KMS-11 (cell line): ENCODE data around the gene TRIM3.

ENCODE experiments used
- H2AFZ ChIP-seq: fragments of 200-600 bp; sonication (generic); 2 replicates; pipeline ENCODE4 v1.6.1; 2016; ENCODE audit warnings: antibody characterized with exemption, mixed run types, low read depth
- H3K27ac ChIP-seq: fragments of 200-600 bp; sonication (generic); 2 replicates; pipeline ENCODE4 v1.6.1; 2016; ENCODE audit warnings: mild to moderate bottlenecking, mixed run types
- H3K27me3 ChIP-seq: fragments of 200-600 bp; sonication (generic); 2 replicates; pipeline ENCODE4 v1.6.1; 2017; ENCODE audit warnings: mild to moderate bottlenecking, low read depth, mixed run types, moderate library complexity; ENCODE audit not compliant: insufficient read depth
- H3K36me3 ChIP-seq: fragments of 200-600 bp; sonication (generic); 2 replicates; pipeline ENCODE4 v1.6.1; 2017; ENCODE audit warnings: mild to moderate bottlenecking, mixed run types; ENCODE audit not compliant: insufficient read depth
- H3K4me1 ChIP-seq: fragments of 200-600 bp; sonication (generic); 2 replicates; pipeline ENCODE4 v1.6.1; 2016; ENCODE audit warnings: mild to moderate bottlenecking, low read depth, mixed run types; ENCODE audit not compliant: poor library complexity, severe bottlenecking
- H3K4me2 ChIP-seq: fragments of 200-600 bp; sonication (generic); 2 replicates; pipeline ENCODE4 v1.7.0; 2016; ENCODE audit warnings: mild to moderate bottlenecking, mixed run types
- H3K4me3 ChIP-seq: fragments of 200-600 bp; sonication (generic); IDR thresholded peaks from 2 replicates; pipeline ENCODE4 v1.6.1; 2017; ENCODE audit warnings: low read depth, low read length, mixed read lengths; ENCODE audit not compliant: insufficient read depth
- H3K79me2 ChIP-seq: fragments of 200-600 bp; sonication (generic); 2 replicates; pipeline ENCODE4 v1.6.1; 2016; ENCODE audit warnings: low read depth, mixed run types; ENCODE audit not compliant: insufficient read depth
- H3K9ac ChIP-seq: fragments of 200-600 bp; sonication (generic); 2 replicates; pipeline ENCODE4 v1.6.1; 2016; ENCODE audit warnings: mild to moderate bottlenecking, mixed run types
- H4K20me1 ChIP-seq: fragments of 200-600 bp; sonication (generic); 2 replicates; pipeline ENCODE4 v1.6.1; 2016; ENCODE audit warnings: mild to moderate bottlenecking, mixed run types; ENCODE audit not compliant: insufficient read depth
- CTCF ChIP-seq: fragments of 200-600 bp; sonication (generic); conservative IDR thresholded peaks from 2 replicates; pipeline ENCODE4 v1.6.1; 2017; ENCODE audit warnings: low read depth, mild to moderate bottlenecking, antibody characterized with exemption, low read length, moderate library complexity, mixed read lengths

The TRIM3 gene

GRCh38 chr11:6483015-6483414, 9.3 kb upstream of the TRIM3 start:
- Histone ChIP-seq H3K27ac (no peak overlapping the region), H3K4me2 (no peak overlapping the region), H4K20me1 (no peaks in the 10 kb centered on the region; the same call in 1 of the 2 replicates), H3K4me3 (no peak overlapping the region), H3K9ac (no peak overlapping the region), H3K36me3 (0 out of 2 replicates have a peak, but pooled peaks cover 5% of the 10 kb centered on the region), H2AFZ (no peak overlapping the region), H3K4me1 (peaks cover 20% of the 10 kb centered on the region), H3K27me3 (no peaks in the 10 kb centered on the region), H3K79me2 (peaks cover 33% of the 10 kb centered on the region)
- TF ChIP-seq CTCF: no peak

DNA sequence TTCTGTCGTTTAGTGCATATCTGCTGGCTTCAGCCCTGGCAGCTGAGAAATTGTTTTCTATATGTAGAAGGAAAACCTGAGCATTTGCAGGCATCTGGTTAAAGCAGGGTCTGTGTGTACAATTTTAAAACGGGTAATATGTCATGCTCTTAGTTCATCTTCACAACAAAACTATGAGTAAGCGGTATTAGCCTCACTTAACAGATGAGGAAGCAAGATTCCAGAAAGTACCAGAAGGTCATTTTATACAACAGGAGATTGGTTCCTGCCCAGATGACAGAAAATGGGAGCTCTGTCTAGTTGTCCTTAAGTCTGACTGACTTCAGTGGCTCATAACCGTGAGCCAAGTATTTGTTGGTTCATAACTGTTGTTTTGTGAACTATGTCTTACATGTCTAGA, 8.7 kb upstream of the TRIM3 start:
- Histone ChIP-seq H3K4me1 (peaks cover 20% of the 10 kb centered on the region), H4K20me1 (no peaks in the 10 kb centered on the region; the same call in 1 of the 2 replicates), H3K27me3 (no peaks in the 10 kb centered on the region), H3K4me2 (peak overlapping the region; percentile 95), H2AFZ (no peak overlapping the region), H3K4me3 (peak overlapping the region; percentile 40), H3K36me3 (0 out of 2 replicates have a peak, but pooled peaks cover 5% of the 10 kb centered on the region), H3K79me2 (peaks cover 33% of the 10 kb centered on the region), H3K9ac (peak overlapping the region; percentile 87; the same call in 1 of the 2 replicates), H3K27ac (no peak overlapping the region)
- TF ChIP-seq CTCF: no peak

- peak overlapping the region; percentile 87 for H3K9ac ChIP-seq
- H3K4me1 ChIP-seq: peaks cover 20% of the 10 kb centered on the region
- peak overlapping the region; percentile 95 for H3K4me2 ChIP-seq
- H4K20me1 ChIP-seq: no peaks in the 10 kb centered on the region; the same call in 1 of the 2 replicates
- H3K27me3 ChIP-seq: no peaks in the 10 kb centered on the region
- H3K79me2 ChIP-seq: peaks cover 33% of the 10 kb centered on the region
- H3K36me3 ChIP-seq: 0 out of 2 replicates have a peak, but pooled peaks cover 5% of the 10 kb centered on the region
- no peak for TF ChIP-seq CTCF
- H2AFZ ChIP-seq: peak overlapping the region; percentile 55; the same call in 1 of the 2 replicates
- H3K27ac ChIP-seq: peak overlapping the region; percentile 69
- H3K4me3 ChIP-seq: peak overlapping the region; percentile 40
Measured at GRCh38 chr11:6481924-6482275, 8.2 kb upstream of the TRIM3 start.

DNA sequence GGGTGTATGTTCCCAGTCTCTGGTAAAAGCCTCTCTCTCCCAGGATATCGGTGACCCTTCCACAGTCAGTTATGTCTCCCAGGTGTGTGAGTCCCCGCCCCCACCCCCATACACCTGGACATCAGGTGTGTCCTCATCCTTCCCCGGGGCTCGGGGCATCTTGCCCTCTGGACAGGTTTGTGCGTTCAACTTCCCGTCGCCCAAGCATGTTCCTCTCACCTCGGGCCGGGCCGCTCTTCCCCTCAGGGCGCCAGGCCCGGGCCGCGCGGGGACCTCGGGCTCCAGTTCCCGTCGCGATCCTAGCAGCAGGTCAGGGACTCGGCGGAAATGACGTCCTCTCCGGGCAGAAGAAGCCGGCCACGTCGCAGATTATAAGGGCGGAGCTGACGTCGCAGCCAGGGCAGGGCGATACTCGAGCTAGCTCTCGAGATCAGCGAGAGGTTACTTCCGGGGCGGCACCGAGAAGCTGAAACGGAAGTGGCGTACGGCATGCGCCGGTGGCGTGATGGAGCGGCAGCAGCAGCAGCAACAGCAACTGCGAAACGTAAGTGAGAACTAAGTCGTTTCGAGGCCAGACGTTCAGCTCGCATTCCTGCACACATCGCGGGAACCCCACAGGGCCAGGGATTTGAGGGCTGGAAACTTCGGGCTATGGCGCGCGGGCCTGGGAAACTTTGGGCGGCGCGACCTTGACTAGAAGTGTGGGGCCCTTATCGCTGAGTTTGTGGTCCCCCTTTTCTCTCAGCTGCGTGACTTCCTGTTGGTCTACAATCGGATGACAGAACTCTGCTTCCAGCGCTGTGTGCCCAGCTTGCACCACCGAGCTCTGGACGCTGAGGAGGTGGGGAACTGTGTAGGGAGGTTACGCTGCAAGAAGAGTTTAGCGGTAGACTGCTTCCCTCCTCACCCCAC, 7.5 kb upstream of the TRIM3 start, which contains the start of the genes ARFIP2 and TIMM10B:
Gene ARFIP2 (minus strand): TSS at position 320 of the 912 bp plus-strand sequence. CDS start 910 bp downstream, outside the sequence.
Gene TIMM10B (plus strand): TSS at position 490 of the 912 bp plus-strand sequence. CDS start 16 bp downstream, at position 506.
- Histone ChIP-seq H3K27me3 (no peaks in the 10 kb centered on the region), H4K20me1 (no peaks in the 10 kb centered on the region), H3K4me3 (peak within 1 kb of the TSS; percentile 40), H3K36me3 (0 out of 2 replicates have a peak, but pooled peaks cover 5% of the 10 kb centered on the region), H3K79me2 (peaks cover 33% of the 10 kb centered on the region), H3K4me1 (peaks cover 20% of the 10 kb centered on the region), H3K27ac (peak within 1 kb of the TSS; percentile 69), H3K4me2 (peak within 1 kb of the TSS; percentile 95), H2AFZ (peak within 1 kb of the TSS; percentile 55), H3K9ac (peak within 1 kb of the TSS; percentile 87)
- no peak for TF ChIP-seq CTCF
